Frontal cortex (tissue), 4 donors: Measurements from ENCODE around the gene WDR33. TPM values are rescaled to one million over a fixed set of nuclear protein-coding genes. Genes with fewer than 3 reads are reported as not detected.

ENCODE experiments used
- DNase-seq, 2 donors: peaks; one replicate each; pipeline ENCODE4 v3.0.0; 2012; ENCODE audit warnings: low spot score in 2 of 2
- FAIRE-seq: peaks from 2 replicates; lab custom pipeline; 2012; peaks lifted over from hg19 to GRCh38; lab: Jason Lieb, UNC
- total RNA-seq: library from RNA; depleted of rRNA; stranded (reverse); fragments of >200 nt; gene quantifications from one replicate; pipeline ENCODE4 v1.2.3, GENCODE V29; 2014
- donor health status: control.
- donor health status: control.
- donor health status: control.

The WDR33 gene
- total RNA-seq, 1 donor from 2014 or later, result 74.6 TPM

DNA sequence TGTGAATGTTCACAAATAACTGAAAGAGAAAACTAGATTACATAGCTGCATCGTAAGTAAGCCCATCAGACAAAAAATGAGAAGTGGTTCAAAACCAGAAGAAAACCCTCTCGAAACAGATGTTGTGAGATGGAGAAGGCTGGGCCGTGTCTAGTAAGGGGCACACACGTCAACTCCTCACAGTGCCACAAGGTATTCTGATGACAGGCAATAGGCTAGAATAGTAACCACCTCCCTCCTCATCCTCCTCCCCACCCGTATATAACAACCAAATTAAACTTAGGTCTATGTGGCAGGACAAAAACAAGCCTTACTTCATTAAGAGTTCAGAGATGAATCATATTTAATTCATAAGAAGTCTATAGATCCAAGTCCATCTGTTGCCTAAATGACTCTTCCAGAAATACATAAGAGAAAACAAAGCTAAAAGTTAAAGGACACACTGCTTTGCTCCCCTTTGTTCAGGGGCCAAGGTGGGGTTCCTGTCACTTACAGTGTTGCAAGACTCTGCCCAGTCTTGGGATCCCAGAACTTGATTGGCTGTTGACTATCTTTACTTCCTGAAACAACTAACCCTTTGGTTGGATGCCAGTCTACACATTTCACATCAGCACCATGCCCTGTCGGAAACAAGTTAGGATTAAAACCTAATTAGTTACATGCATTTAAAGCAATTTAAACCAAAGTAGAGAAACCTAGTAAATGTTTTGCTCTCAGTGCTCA, 84.7 kb downstream of the WDR33 start:
- FAIRE-seq (no peak), DNase-seq (no peak)

DNA sequence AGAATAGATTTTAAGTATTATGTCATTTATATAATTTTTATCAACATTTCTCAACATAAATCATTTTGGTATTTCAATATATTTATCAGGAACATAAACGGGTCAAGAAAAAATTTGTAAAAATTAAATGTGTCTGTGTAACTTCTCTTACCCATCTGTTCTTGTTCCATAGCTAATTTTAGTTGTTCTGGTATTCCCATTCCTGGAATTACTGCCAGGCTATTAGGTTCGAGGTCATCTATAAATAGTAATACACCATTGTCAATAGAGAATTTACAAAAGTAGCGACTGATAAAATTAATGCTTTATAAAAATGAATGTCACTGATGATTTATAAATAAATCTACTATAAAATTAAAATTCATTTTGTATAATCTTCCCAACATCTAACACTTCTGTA, 88.2 kb downstream of the WDR33 start:
- no peak for FAIRE-seq

DNA sequence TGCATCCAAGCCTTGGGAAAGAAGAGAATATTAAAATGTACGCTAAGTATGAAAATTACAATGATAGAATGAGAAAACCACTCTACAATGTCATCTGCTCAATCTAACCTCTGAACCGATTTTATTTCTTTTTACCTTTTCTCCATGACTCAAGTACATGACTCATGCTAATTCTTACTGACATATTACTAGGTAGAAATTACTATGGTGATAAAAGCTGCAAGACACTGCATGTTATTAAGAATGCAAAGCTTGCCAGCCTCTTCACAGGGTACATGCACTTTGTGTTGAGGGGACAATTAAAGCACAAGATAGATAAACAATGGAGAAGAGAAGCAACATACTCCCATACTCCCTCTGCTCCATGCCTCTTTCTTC, 89.0 kb downstream of the WDR33 start:
- no peak for FAIRE-seq
- no peak for DNase-seq

More for the DNA sequence above, 88.2 kb downstream of the WDR33 start:
- no peak for DNase-seq

DNA sequence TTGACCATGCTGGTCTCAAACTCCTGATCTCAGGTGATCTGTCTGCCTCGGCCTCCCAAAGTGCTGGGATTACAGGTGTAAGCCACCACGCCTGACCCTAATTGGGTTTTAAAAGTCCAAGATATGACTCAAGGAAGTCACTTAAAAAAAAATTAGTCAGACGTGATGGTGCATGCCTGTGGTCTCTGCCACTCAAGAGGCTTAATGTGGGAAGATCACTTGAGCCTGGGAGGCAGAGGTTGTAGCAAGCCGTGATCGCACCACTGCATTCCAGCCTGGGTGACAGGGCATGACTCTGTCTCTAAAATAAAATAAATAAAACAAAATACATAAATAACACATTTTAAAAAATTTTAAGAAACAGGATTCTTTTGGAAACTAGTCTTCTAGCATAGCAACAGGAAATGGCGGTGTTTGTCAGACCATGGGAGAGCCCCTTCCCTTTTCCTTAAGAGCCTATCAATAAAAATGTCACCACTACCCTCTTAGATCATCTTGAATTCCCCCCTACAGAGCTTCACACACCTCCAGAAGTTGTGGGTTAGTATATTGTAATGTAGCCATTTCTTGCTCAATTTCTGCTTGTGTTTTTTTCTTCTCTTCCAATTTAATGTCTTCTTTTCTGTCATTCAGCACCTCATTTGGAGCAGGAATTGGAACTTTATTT, 89.5 kb downstream of the WDR33 start:
- no peak for DNase-seq
- FAIRE-seq, result no peak

DNA sequence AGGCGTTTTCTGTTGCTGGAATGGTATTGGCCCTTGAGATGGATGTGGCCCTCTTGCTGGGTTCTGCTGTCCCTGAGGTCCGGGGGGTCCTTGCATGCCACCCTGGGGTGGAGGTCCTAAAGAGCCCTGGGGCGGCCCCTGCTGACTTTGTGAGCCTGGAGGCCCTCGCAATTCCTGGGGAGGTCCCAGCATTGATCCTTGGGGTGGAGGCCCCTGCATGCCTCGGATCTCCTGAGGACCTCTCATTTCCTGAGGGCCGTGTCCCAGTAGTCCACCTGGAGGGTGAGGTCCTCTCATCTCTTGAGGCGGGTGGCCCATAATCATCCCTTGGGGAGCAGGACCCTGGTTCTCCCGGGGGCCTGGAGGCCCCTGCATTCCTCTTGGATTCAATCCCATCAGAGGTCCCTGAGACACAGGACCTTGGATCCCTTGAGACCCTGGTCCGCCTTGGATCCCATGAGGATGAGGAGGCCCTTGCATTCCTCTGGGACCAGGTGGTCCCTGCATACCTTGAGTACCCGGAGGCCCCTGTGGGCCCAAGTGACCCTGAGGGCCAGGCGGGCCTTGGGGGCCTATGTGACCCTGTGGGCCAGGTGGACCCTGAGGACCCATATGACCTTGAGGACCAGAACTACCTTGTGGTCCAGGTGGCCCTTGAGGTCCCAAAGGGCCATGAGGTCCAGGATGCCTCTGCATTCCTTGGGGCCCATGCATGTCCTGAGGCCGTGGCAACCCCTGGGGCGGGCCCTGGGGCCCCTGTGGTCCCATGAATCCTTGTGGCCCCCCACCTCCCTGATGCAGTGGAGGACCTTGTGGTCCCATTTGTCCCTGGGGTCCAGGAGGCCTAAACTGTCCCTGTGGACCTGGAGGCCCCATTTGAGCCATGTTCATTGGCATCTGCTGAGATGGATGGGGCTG, 91.4 kb downstream of the WDR33 start:
- DNase-seq, result no peak
- no peak for FAIRE-seq

DNA sequence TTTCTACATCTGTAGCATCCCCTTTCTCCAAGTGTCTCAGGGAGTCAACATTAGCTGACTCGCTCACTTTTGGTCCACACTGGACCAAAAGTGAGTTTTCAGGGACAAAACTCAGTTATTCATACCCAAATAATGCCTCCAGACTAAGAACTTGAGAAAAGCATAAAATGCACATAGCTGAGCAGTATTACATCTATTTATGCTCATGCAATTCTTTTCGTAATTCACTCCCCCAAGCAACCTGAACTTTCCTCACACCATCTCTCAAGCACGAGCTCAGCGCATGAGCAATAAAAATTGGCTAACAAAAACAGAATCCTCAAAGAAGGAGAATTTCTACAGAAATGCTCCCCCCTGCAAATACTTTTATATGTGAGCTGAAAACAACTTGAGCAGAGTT, 92.7 kb downstream of the WDR33 start:
- DNase-seq (no peak), FAIRE-seq (no peak)

DNA sequence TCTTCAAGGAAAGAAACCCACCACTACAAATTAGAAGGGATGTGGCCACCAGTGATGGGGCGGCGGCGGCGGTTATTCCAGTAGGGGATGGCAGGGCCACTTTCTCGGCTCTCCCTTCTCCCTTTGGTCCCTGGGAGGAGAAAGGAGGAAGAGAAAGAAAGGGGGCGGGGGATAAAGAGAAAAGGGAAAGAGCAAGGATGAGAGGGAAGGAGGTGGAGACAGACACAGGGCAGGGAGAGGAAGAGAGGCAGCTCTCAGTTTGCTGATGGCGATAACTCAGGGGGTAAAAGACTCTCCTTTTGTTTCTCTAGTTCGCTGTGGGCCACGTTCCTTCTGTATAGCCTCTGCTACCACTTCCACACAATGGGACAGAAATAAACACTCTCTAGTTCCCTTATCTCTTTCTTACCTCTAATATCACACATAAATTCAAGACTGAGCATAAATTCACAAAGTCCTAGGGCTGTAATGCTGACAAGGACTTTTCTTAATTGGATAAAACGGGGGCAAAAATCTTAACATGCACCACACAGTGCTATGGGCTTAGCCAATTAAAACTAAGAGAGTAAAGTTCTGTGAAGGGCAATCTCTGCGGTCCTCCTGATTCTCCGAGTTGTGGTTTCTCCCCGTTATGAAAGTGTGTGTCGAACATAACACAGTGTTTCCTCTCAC, 95.1 kb downstream of the WDR33 start:
- FAIRE-seq (no peak), DNase-seq (no peak)

DNA sequence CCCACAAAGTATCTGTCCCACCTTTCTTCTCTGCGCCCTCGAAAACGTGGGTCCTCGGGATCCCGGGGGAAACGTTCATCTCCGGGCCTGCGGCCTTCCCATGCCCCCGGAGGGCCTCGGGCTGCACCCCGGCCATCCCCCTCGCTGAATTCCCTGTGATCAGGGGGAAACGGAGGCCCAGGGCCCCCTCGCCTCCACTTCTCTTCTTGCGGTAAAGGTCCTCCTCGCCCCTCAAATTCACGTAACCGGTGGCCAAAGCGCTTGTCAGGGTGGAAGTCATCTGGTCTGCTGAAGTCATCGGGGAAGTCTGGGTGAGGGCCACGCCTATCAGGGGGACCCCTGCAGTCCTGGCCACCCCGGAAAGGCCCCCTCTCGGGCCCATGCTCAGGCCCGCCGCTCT, 97.4 kb downstream of the WDR33 start:
- DNase-seq, result no peak
- FAIRE-seq, result no peak

DNA sequence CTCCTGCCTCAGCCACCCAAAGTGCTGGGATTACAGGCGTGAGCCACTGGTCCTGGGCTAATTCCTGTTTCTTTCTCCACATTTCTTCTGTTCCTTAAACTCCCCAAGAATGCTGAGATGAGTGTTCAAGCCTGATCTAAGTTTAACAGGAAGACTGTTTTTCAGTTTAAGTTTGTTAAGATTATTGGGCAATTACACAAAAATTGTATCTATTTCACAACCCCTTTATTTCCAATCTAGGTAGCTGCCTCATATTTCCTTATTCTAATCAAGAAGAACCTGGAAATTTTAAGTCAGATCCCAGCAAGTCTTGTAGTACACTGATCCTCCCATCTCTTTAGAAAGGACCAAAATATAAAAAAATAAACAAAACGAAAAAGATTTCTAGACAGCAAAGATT, 98.0 kb downstream of the WDR33 start:
- FAIRE-seq, result no peak

DNA sequence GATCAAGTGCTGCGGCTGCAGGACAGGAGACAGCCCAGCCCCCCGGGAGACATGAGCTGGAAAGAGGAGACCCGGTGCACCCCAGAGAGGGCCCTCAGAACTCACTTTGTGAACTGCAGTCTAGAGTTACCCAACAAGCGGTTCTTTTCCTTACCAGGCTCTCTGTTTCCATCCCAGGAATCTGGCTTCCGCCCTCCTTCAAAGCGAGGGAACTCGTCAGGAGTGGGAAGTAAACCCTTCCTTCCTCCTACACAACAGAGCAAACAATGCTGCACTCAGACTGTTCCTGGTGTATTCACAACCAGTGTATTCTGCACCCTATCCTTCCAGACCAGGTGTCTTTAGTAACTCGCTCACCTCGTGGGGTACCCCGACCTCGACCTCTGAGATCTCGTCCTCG, 101.6 kb downstream of the WDR33 start:
- FAIRE-seq, result no peak
- DNase-seq, result no peak

More for the DNA sequence above, 98.0 kb downstream of the WDR33 start:
- DNase-seq, result no peak

DNA sequence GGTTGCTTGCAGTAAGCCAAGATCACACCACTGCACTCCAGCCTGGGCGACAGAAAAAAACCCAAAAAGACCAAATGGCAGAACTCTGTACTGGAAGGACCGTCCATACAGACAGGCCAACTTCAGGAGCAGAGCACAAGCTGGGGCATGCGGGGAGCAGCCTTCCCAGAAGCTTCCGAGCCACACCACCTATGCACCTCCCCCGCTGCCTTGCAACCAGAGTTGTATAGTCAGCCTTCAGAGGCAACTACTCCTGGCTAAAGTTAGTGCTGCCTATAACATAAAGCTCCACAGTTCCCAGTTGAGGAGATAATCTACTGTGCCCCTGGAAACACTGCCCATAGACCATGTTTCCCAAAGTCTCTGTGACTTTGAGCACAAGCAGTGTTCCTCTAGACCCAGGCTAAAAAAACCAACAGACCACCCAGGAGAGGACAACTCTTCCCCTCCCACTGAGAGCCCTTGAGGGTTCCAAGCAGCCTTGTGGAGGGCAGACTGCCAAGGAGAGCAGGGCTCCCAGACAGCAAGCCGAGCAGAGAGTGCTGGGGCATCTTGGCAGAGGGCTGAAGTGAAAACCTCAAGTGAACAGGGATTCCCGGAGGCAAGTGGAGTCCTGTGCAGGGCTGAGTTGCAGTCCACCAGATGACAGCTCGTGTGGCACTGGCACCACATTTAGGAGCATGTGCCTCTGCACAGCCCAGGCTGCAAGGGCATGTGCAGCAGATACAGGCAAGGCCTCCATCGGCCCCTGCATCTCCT, 102.9 kb downstream of the WDR33 start:
- DNase-seq (no peak), FAIRE-seq (no peak)

DNA sequence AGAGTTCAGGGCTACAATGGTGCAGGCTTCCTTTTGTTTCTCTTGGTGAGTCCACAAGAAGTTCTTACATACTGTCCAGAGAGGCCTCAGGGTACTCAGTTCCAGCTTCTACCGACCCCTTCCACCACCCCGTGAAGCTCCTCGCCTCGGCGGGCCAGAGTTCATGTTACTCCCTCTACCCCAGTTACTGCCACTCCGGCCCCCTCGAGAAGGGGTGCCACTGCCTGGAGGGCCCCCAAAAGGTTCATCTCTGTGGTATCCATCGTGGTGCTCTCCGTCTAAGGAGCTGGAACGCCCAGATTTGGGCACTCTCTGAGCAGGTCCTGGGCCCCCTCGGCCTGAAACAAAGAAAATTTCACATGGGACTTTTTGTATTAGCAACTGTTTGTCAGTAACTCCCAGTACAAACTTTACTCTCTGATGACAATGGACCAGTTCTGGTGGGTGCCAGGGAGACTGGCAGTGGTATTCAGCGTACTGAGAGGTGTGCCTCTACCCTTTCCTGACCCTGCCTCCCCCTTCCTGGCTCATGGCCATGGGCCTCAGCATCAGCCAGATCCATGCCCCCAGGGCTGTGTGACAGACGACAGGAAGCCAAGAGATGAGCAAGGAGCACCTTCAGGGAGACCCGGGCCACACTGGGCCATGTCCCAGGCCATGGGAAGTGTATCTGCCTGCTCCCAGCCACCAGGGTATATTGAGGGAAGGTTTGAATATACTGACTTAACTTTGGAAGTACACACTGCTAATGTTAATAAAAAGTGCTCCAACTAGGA, 104.6 kb downstream of the WDR33 start:
- FAIRE-seq (no peak), DNase-seq (no peak)

DNA sequence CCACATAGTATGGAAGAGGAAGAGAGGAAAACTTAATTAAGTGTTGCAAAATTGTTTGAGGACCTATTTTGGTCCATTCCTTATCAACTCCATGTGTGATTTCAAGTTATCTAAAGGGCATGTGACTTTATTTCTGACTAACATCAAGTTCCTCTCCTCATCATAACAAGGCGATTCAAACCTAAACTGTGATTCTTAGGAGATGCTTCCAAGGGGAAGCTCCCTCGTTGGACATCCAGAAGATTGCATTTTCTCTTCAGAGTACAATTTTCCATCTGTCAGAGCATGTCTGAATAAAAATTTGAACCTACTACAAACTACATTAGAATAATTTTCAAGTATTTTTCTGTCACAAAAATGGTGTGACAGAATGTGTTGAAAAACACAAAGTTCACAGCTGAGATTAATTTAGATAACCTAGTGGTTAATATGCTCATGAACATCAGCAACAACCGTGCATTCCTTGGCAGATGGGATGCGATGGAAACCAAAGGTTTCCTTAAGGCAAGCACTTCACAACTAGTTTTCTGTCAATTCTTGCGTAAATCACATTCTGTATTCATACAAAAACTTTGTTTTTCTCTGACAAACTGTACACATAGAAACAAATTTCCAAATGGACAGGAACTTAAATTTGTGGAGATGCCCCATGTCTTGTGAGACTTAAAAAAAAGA, 105.4 kb downstream of the WDR33 start:
- FAIRE-seq (no peak), DNase-seq (no peak)

DNA sequence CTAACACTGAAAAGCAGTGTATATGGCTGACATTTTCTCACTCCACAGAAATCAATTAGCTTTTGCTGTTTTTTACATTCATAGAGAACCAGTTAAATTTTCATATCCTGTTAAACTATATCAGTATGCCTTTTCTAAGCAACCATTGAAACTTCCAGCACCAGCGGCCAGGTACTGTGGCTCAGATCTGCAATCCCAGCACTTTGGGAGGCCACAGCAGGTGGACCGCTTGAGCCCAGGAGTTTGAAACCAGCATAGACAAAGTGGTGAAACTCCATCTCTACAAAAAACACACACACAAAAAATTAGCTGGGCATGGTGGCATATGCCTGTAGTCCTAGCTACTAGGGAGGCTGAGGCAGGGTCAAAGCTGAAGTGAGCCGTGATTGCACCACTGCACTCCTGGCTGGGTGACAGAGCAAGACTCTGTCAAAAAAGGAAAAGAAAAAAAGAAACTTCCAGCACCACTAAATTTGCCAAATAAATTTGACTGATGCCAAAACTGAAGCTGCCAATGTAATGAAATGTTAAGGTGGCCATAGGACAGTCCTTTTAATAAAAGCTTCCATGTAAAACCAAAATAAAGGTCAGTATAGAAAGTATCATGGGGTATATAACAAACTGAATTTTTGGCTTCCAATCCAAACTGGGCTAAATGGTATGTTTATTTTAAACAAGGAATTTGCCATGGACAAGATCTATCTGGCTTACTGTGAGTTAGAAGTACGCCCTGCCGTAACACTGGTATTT, 106.2 kb downstream of the WDR33 start:
- DNase-seq, result no peak
- no peak for FAIRE-seq

DNA sequence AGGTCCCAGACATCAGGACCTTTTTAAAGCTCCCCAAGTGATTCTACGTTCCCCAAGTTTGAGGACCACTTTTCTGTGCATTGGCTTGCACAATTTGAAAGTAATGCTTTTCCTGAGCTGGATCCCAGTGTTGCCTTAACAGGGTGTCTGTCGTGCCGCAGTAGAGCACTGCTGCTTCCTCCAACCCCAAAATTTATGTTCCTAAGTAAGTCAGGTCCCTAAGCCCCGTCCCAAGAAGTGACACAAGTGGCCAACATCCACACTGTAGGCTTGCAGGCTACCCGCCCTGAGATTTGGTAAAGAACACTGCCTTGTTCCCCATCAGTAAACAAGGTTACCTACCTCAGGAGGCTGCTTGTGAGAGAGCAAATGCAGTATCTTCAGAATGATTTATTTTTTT, 107.7 kb downstream of the WDR33 start:
- no peak for FAIRE-seq
- no peak for DNase-seq

DNA sequence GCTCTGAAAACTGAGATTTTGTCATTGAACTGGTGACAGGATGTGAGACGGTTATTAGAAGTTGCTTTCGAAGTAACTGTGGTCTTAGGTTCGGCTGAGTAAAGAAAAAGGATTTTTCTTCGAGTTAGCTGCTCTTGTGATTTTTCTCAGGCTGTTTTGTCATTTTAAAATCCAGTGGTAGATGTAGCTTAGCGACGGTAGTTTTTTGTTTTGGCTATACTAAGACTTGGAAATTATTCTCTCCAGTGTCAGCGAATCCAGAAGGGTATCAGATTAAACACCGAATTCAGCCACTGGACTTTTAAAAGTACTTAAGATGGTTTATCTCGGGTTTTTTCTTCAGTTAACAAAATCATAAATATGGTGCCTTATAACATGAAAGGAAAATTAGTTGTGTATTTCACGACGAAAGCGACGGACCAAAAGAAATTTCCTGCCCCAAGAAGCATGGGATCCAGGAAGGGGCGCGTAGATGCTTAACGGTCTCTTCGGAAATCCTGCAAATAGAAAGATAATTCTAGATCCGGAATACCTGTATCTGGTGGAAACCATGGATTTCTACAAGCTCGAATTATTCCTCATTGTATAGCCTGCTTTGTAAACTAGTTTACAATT, 108.5 kb downstream of the WDR33 start:
- no peak for DNase-seq
- FAIRE-seq, result no peak
